ENCODE data around the gene SEMA4B. TPM values are rescaled to one million over a fixed set of nuclear protein-coding genes. Genes with fewer than 3 reads are reported as not detected.
A peak's percentile ranks its signal among the peaks of the same experiment; 100 is the strongest.
"Not testable (repeated sequence)": the region's sequence is repeated elsewhere in the genome, so short reads cannot be mapped to it uniquely, and the experiment has no call there.

SEMA4B gene
- polyA plus RNA-seq, 1 donor from 2014 or later, result 191 TPM

- Mint-ChIP-seq H3K27ac (peak within 1 kb of the TSS; percentile 85 to 100 (median 99)), H3K4me1 (peaks cover 31 to 37% (median 36%) of the 10 kb centered on the region in 3 donors), H3K4me3 (peak within 1 kb of the TSS; percentile 91 to 98 (median 97)), H3K27me3 (no peaks in the 10 kb centered on the region), H3K9me3 (no peaks in the 10 kb centered on the region), H3K36me3 (peaks cover 2% of the 10 kb centered on the region)
These were observed 64.3 kb downstream of the SEMA4B start, which contains the start of gene NGRN for GRCh38 chr15:90265271-90266060. TSS of gene NGRN (plus strand) at chr15:90265672. CDS start at chr15:90265713, 41 bp downstream.

- Mint-ChIP-seq H3K4me3 (peak overlapping the region; percentile 91 to 98 (median 97)), H3K27ac (peak overlapping the region; percentile 85 to 100 (median 99)), H3K4me1 (peaks cover 33 to 37% (median 37%) of the 10 kb centered on the region in 3 donors), H3K36me3 (peaks cover 2% of the 10 kb centered on the region), H3K27me3 (no peaks in the 10 kb centered on the region), H3K9me3 (no peaks in the 10 kb centered on the region)
These were observed 64.9 kb downstream of the SEMA4B start for GRCh38 chr15:90266061-90266431.

- Mint-ChIP-seq H3K4me1 (peaks cover 37% of the 10 kb centered on the region in 3 donors), H3K27ac (peak overlapping the region; percentile 85 to 100 (median 99)), H3K27me3 (no peaks in the 10 kb centered on the region), H3K4me3 (peak overlapping the region; percentile 91 to 98 (median 97)), H3K36me3 (peaks cover 2% of the 10 kb centered on the region), H3K9me3 (no peaks in the 10 kb centered on the region)
These were observed 65.4 kb downstream of the SEMA4B start for GRCh38 chr15:90266485-90266884.

- H3K27ac Mint-ChIP-seq, result peak overlapping the region in 1 of 3 donors; percentile 85
- H3K4me1 Mint-ChIP-seq, result peaks cover 37 to 44% (median 40%) of the 10 kb centered on the region in 3 donors
- peak overlapping the region in 2 of 4 donors; percentile 78 to 91 for H3K4me3 Mint-ChIP-seq
- H3K9me3 Mint-ChIP-seq, result no peaks in the 10 kb centered on the region
- H3K27me3 Mint-ChIP-seq, result no peaks in the 10 kb centered on the region
- H3K36me3 Mint-ChIP-seq, result no peaks in the 10 kb centered on the region
These were observed 67.3 kb downstream of the SEMA4B start for GRCh38 chr15:90268415-90268814.

- H3K4me3 Mint-ChIP-seq, result peak overlapping the region in 1 of 4 donors; percentile 80
- no peaks in the 10 kb centered on the region for H3K27me3 Mint-ChIP-seq
- H3K9me3 Mint-ChIP-seq, result peaks cover 0 to 1% (median 0%) of the 10 kb centered on the region in 3 donors
- H3K36me3 Mint-ChIP-seq, result peaks cover 3% of the 10 kb centered on the region
- H3K27ac Mint-ChIP-seq, result peak overlapping the region in 2 of 3 donors; percentile 13 to 80
- H3K4me1 Mint-ChIP-seq, result peaks cover 26 to 32% (median 31%) of the 10 kb centered on the region in 3 donors
These were observed 69.5 kb downstream of the SEMA4B start for GRCh38 chr15:90270502-90271150.

- no peaks in the 10 kb centered on the region for H3K27me3 Mint-ChIP-seq
- peaks cover 3% of the 10 kb centered on the region for H3K36me3 Mint-ChIP-seq
- H3K4me1 Mint-ChIP-seq, result peaks cover 24 to 32% (median 30%) of the 10 kb centered on the region in 3 donors
- H3K4me3 Mint-ChIP-seq, result peak overlapping the region in 1 of 4 donors; percentile 58
- peaks cover 0 to 1% (median 0%) of the 10 kb centered on the region in 3 donors for H3K9me3 Mint-ChIP-seq
- peak overlapping the region in 2 of 3 donors; percentile 80 to 91 for H3K27ac Mint-ChIP-seq
These were observed 70.5 kb downstream of the SEMA4B start for GRCh38 chr15:90271459-90272166.

GRCh38 chr15:90278467-90278866 lies 77.3 kb downstream of the SEMA4B start:
- not testable (repeated sequence) for H3K4me1 Mint-ChIP-seq, H3K27me3 Mint-ChIP-seq, H3K4me3 Mint-ChIP-seq, H3K9me3 Mint-ChIP-seq, H3K36me3 Mint-ChIP-seq
- H3K27ac Mint-ChIP-seq, result peak overlapping the region in 1 of 3 donors; percentile 68

Other genes with a start within 250 kb of the SEMA4B start
- gene ZNF710, start 200.0 kb upstream of the SEMA4B start, polyA plus RNA-seq, result 3.6 TPM
- gene IDH2, start 98.9 kb upstream of the SEMA4B start, polyA plus RNA-seq, result 106 TPM
- gene CIB1, start 32.6 kb downstream of the SEMA4B start, polyA plus RNA-seq, result 304 TPM
- gene GDPGP1, start 32.9 kb downstream of the SEMA4B start, polyA plus RNA-seq, result 1.3 TPM
- gene TTLL13, start 48.2 kb downstream of the SEMA4B start, polyA plus RNA-seq, result 0.08 TPM
- gene NGRN, start 64.3 kb downstream of the SEMA4B start, polyA plus RNA-seq, result 63.4 TPM
- gene ZNF774, start 151.0 kb downstream of the SEMA4B start, polyA plus RNA-seq, result 0.04 TPM
- gene IQGAP1, start 186.9 kb downstream of the SEMA4B start, polyA plus RNA-seq, result 136 TPM